Epidermal melanocyte (primary cell): ENCODE data around the gene PTPRN2.
"Not testable (repeated sequence)": the region's sequence is repeated elsewhere in the genome, so short reads cannot be mapped to it uniquely, and the experiment has no call there.

Experiments
- DNase-seq: peaks from one replicate; pipeline ENCODE4 v3.0.0; 2011; ENCODE audit warnings: low spot score; ENCODE audit not compliant: insufficient read length

PTPRN2 gene

DNA sequence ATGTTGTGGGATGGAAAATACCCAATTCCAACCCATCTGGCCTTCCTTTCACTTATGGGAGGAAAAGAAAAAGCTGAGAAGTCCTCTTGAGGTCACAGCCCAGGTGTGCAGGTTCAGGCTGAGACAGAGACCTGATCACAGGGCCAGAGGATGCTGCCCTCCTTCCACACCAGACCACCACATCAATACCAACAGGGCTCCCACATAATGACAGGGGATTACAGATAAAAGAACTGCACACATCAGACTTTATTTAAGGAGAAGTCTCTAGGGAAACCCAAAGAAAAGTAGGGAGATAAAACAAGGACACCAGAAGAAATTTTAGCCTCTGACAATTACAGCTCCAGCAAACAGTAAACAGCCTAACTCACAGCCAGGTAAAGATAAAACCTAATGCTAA, 548.4 kb downstream of the PTPRN2 start:
- DNase-seq = no peak

- DNase-seq = no peak
These were observed 550.4 kb downstream of the PTPRN2 start for GRCh38 chr7:158037211-158037610.

DNA sequence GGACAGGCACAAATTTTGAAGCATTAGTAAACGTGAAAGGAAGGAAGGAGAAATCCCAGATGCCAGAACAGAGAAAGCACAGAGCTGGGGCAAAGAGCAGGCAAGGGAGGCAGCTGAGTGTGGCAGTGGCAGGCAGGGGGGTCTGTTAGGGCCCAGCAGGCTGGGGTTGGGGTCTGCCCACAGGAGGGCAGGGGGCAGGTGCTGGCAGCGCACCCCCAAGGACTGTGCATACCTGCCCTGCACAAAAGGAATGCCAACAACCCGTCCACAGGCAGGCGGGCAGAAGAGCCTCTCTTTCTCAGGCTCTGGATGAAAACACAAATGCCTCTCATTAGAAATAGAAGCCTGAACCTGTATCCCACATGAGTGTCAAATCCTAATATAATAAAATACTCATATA, 552.3 kb downstream of the PTPRN2 start:
- DNase-seq = no peak

DNA sequence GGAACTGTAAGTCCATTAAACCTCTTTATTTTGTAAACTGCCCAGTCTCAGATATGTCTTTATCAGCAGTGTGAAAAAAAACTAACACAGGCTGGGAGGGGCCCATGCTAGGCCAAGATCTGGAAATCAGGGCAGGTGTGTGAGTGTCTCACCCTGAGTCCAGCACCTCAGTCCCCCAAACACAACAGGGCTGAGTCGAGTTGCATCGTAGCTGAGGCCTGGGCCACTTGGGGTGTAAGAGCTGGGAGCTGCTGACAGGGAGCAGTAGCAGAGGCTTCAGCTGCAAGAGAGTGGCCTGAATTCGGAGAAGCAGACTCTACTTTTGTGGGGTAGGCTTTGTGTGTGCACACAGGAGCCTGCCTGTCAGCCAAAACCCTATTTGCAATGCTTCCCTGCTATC, 553.1 kb downstream of the PTPRN2 start:
- DNase-seq = no peak

- DNase-seq = not testable (repeated sequence)
These were observed 553.7 kb downstream of the PTPRN2 start for GRCh38 chr7:158033925-158034324.

DNA sequence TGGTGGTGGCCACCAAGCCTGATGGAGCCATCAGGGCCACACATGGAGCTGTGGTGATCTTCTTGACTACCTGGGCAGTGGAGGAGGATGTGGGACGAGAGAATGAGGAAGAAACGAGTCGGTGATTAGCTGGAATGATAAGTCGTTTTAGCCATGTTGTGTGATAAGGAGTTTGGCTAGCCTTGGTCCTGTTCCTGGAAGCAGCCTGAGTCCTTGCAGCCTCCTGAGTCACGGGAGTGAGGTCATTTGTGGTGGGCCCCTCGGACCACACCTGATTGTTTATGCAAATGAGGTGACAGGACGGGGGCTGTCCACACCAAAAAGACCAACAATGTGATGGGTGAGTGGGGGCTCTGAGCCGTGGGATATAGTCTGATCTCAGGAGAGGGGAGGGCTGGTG, 554.4 kb downstream of the PTPRN2 start:
- DNase-seq = no peak

- DNase-seq = no peak
These were observed 555.0 kb downstream of the PTPRN2 start for GRCh38 chr7:158032561-158033115.

GRCh38 chr7:158031867-158032308, 555.7 kb downstream of the PTPRN2 start:
- no peak for DNase-seq

DNA sequence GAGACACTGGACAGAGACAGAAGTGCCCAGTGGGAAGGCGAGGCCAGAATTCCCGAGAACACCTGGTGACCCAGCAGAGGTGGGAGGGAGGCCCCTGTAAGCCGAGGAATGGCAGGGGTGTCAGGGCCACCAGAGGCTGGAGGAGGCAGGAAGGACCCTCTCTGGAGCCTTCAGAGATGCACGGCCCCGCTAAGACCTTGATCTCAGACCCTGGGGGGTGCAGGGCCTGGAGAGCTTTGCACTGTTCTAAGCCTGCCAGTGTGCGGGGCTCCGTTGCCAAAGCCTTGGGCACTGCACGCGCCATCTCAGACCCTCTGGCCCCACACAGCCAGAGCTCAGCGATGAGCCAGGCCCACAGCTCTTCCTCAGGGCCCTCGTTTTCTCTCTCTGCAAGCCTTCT, 557.1 kb downstream of the PTPRN2 start:
- no peak for DNase-seq

- no peak for DNase-seq
These were observed 557.6 kb downstream of the PTPRN2 start for GRCh38 chr7:158030071-158030470.

DNA sequence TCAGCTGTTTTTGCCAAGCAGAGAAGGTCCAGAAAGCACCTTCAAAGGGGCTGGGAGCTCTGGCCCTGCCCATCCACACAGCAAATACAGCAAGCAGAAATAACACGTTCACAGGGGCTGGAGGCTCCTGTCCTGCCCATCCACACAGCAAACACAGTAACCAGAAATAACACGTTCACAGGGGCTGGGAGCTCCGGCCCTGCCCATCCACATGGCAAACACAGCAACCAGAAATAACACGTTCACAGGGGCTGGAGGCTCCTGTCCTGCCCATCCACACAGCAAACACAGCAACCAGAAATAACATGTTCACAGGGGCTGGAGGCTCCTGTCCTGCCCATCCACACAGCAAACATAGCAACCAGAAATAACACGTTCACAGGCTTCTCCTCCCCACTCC, 558.1 kb downstream of the PTPRN2 start:
- DNase-seq = no peak

GRCh38 chr7:158028971-158029370, 558.7 kb downstream of the PTPRN2 start:
- DNase-seq = no peak

DNA sequence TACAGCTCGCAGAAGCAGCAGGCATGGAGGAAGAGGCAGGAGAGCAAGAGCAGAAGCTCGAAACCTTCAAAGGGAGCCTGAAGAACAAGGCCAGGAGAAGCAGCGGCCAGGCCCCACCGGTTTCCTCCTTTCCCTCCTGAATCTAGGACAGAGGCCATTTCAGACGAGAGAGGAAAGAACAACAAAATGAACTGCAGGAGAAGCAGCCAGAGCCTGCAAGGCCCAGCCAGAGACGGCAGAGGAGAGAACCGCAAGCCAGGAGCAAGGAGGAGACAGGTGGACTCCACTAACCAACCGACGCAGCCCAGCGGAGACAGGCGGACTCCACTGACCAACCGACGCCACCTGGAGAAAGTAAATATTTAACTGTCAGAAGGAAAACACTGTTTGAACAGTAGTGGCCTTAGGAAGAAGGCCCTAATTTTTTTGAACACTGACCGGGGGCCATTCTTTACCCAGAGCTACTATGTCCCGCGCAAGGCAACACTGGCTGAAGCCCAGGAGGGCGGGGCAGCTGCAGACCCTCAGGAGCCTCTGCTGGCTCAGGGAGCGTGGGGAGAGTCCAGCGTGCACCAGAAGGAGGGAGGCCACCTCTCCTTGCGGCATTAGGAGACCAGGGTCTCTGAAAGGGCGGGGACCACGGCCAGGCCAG, 559.2 kb downstream of the PTPRN2 start:
- no peak for DNase-seq

GRCh38 chr7:158027646-158028045, 560.0 kb downstream of the PTPRN2 start:
- no peak for DNase-seq

GRCh38 chr7:158026636-158027265, 560.9 kb downstream of the PTPRN2 start:
- no peak for DNase-seq

GRCh38 chr7:158025686-158026600, 561.7 kb downstream of the PTPRN2 start:
- no peak for DNase-seq

- no peak for DNase-seq
These were observed 562.7 kb downstream of the PTPRN2 start for GRCh38 chr7:158024881-158025280.

DNA sequence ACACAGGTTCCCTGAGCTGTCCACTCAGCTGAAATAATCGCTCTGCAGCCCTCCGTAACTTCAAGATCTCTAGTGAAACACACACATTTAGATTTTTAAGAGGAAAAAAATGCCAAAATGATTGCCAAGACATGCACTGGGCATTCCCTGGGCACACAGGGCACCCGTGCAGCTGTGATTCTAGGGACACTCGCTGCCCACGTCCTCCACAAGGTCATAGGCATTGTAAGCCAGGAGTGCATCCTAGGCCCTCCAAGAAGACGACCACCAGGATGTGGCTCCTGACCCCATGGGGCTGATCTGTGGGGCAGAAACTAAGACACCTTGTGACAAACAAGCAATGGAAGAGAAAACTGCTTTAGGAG, 563.3 kb downstream of the PTPRN2 start:
- no peak for DNase-seq

DNA sequence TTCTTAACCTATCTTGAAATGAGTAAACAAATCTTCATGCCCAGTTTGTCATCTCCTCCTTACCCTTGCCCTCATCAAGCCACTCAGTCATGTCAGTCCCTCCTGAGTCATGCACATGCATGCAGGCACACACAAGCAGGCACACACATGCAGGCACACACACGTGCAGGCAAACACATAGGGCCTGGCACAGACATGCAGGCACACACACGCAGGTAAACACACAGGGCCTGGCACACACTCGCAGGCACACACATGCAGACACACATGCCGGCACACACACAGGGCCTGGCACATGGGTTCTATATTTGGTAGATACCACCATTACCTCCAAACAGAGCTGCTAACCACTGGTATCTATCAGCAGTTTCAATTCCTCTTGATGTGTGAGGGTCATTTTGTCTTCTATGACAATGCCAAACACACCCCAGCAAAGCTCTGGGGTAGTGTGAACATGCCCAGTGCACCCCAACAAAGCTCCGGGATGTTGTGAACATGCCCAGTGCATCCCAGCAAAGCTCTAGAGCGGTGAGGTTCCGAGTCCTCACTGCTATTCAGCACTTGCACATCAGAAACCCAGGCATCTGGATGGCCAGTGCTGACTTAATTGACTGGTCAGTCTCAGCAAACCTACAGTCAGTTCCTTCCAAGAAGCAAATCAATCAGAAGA, 563.8 kb downstream of the PTPRN2 start:
- DNase-seq = no peak

DNA sequence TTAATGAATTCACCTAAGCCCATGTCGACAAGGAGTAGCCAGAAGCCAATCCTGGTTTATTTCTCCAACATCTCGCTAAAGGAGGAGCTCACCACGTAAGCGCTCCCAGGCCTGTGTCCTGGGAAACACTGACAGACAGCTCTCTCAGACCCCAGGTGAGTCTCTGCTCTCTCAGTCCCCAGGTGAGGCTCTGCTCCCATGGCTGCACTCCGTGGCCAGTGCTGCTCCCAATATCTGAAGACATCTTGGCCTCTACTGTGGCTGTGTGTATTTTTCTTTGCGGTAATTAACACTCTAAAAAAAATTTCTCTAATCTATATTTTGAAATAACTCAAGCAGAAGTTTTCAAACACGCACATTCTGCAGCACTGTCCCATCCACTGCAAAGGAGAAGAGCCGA, 564.5 kb downstream of the PTPRN2 start:
- no peak for DNase-seq

GRCh38 chr7:158022601-158023000, 565.0 kb downstream of the PTPRN2 start:
- DNase-seq = no peak
